Measurements from ENCODE around the gene ARMH1.

- TF ChIP-seq CTCF (conservative IDR thresholded peaks at IDR 0.05; ENCODE audit: low read length) (no peak), EZH2phosphoT487 (IDR thresholded peaks at IDR 0.05; ENCODE audit: borderline replicate concordance) (no peak)
Observed at GRCh38 chr1:44760876-44761275, 86.4 kb downstream of the ARMH1 start.
